Measurements from ENCODE around the gene UNCX. TPM values are rescaled to one million over a fixed set of nuclear protein-coding genes. Genes with fewer than 3 reads are reported as not detected.

The UNCX gene
- total and polyA plus RNA-seq, 2 of the 8 experiments (the other 6 are each of a cell fraction or from before 2014, with no cell fraction given), result not detected

- TF ChIP-seq CHD7 (IDR thresholded peaks at IDR 0.05; ENCODE audit: insufficient replicate concordance, low read length), result peak; percentile 73
- TF ChIP-seq TAF7 (optimal IDR thresholded peaks at IDR 0.05; ENCODE audit: borderline replicate concordance, low read depth, low read length), result peak; percentile 19
- TF ChIP-seq SRF (IDR thresholded peaks at IDR 0.05; ENCODE audit: low read depth, low read length), result no peak
- peak; percentile 100 for TF ChIP-seq SUZ12 (IDR thresholded peaks at IDR 0.05; ENCODE audit: low read length)
- TF ChIP-seq ASH2L (IDR thresholded peaks at IDR 0.05; ENCODE audit: low read length), result peak; percentile 80
- peak; percentile 100 for TF ChIP-seq EGR1 (IDR thresholded peaks at IDR 0.05; ENCODE audit: borderline replicate concordance, low read depth, low read length)
- TF ChIP-seq TCF12 (IDR thresholded peaks at IDR 0.05; ENCODE audit: low read depth, low read length), result peak; percentile 92
- TF ChIP-seq EP300 (IDR thresholded peaks at IDR 0.05; ENCODE audit: borderline replicate concordance in 1 of 2, low read depth in 2 of 2, low read length in 2 of 2), result peak in 1 of 2 experiments; percentile 54; a peak in 1 of 3 replicates
- TF ChIP-seq BCL11A (IDR thresholded peaks at IDR 0.05; ENCODE audit: low read depth in 2 of 2, low read length in 2 of 2), result no peak
Measured at GRCh38 chr7:1227814-1228544, 4.7 kb upstream of the UNCX start (continued).
